ENCODE measurements around the gene SYAP1. TPM values are rescaled to one million over a fixed set of nuclear protein-coding genes. Genes with fewer than 3 reads are reported as not detected.
"Not testable (repeated sequence)": the region's sequence is repeated elsewhere in the genome, so short reads cannot be mapped to it uniquely, and the experiment has no call there.

The SYAP1 gene
- total RNA-seq, 1 experiment from 2014 or later, result 18.5 TPM

GRCh38 chrX:16714504-16714903 lies 4.9 kb upstream of the SYAP1 start:
- CTCF ChIA-PET, result no interaction called here
- no peaks in the 10 kb centered on the region; the same call in 1 of the 2 replicates for H3K36me3 Mint-ChIP-seq
- ATAC-seq (no peak), DNase-seq (ENCODE audit: low spot score) (no peak)
- POLR2A ChIA-PET, result no interaction called here
- no peaks in the 10 kb centered on the region for H3K9me3 Mint-ChIP-seq
- H3K4me1 Mint-ChIP-seq, result peaks cover 12% of the 10 kb centered on the region
- no peak for TF ChIP-seq AFF4 (CRISPR knock-in tag; IDR thresholded peaks at IDR 0.05; ENCODE audit: borderline replicate concordance)
- TF ChIP-seq STAT6 (CRISPR knock-in tag; conservative IDR thresholded peaks at IDR 0.05; ENCODE audit: low read depth), result no peak
- TF ChIP-seq ZNF219 (CRISPR knock-in tag; IDR thresholded peaks at IDR 0.05; ENCODE audit: borderline replicate concordance), result no peak
- no peak overlapping the region for H3K4me3 Mint-ChIP-seq
- no peak overlapping the region for H3K27ac Mint-ChIP-seq
- no peaks in the 10 kb centered on the region; the same call in 1 of the 2 replicates for H3K27me3 Mint-ChIP-seq (ENCODE audit: low read depth)

- H3K27ac Mint-ChIP-seq; DNase-seq (ENCODE audit: low spot score); H3K36me3 Mint-ChIP-seq; POLR2A ChIA-PET; CTCF ChIA-PET; H3K9me3 Mint-ChIP-seq; ATAC-seq; H3K27me3 Mint-ChIP-seq (ENCODE audit: low read depth); H3K4me3 Mint-ChIP-seq: not testable (repeated sequence)
- peaks cover 17% of the 10 kb centered on the region for H3K4me1 Mint-ChIP-seq
Measured at GRCh38 chrX:16715638-16716037, 3.8 kb upstream of the SYAP1 start.

GRCh38 chrX:16716451-16716850 lies 3.0 kb upstream of the SYAP1 start:
- H3K9me3 Mint-ChIP-seq; H3K4me3 Mint-ChIP-seq; H3K4me1 Mint-ChIP-seq; POLR2A ChIA-PET; DNase-seq (ENCODE audit: low spot score); H3K27ac Mint-ChIP-seq; H3K36me3 Mint-ChIP-seq; ATAC-seq; H3K27me3 Mint-ChIP-seq (ENCODE audit: low read depth): not testable (repeated sequence)
- CTCF ChIA-PET, result interaction anchor here (0.7 kb wide), 1 partner anchor 434 kb away, joined by 3 read pairs; no protein-coding TSS in a partner anchor

GRCh38 chrX:16718824-16719333 lies 533 bp upstream of the SYAP1 start:
- ATAC-seq (peak; percentile 23; the same call in 1 of the 2 replicates), DNase-seq (ENCODE audit: low spot score) (no peak)
- H3K36me3 Mint-ChIP-seq, result no peaks in the 10 kb centered on the region
- H3K4me1 Mint-ChIP-seq, result peaks cover 5% of the 10 kb centered on the region; the same call in 1 of the 2 replicates
- ChIA-PET CTCF (no interaction called here), POLR2A (interaction anchor here (0.6 to 1.4 kb wide), 4 partner anchors 8 to 132 kb away, joined by 3 to 7 read pairs (median 4); partner anchors contain the start of gene TXLNG)
- no peaks in the 10 kb centered on the region for H3K27me3 Mint-ChIP-seq (ENCODE audit: low read depth)
- TF ChIP-seq PREB (CRISPR knock-in tag; IDR thresholded peaks at IDR 0.05; ENCODE audit: borderline replicate concordance), result no peak
- no peak for TF ChIP-seq ATF3 (CRISPR knock-in tag; conservative IDR thresholded peaks at IDR 0.05)
- no peak for TF ChIP-seq ATF6 (CRISPR knock-in tag; IDR thresholded peaks at IDR 0.05)
- no peak for TF ChIP-seq ZSCAN18 (CRISPR knock-in tag; IDR thresholded peaks at IDR 0.05)
- no peak for TF ChIP-seq NR3C1 (CRISPR knock-in tag; conservative IDR thresholded peaks at IDR 0.05; ENCODE audit: low read depth)
- TF ChIP-seq RORB (CRISPR knock-in tag; IDR thresholded peaks at IDR 0.05), result no peak
- H3K27ac Mint-ChIP-seq, result peak overlapping the region; percentile 100
- no peaks in the 10 kb centered on the region for H3K9me3 Mint-ChIP-seq
- peak overlapping the region; percentile 85 for H3K4me3 Mint-ChIP-seq
